Stomach (tissue), 9 donors: ENCODE data around the gene CENPP. TPM values are rescaled to one million over a fixed set of nuclear protein-coding genes. Genes with fewer than 3 reads are reported as not detected.

ENCODE experiments used
- DNase-seq, 2 donors: peaks; one replicate each; pipeline versions ENCODE4 v3.0.0 to v3.0.0-alpha.2; 2013 to 2019
- H3K27ac ChIP-seq, 5 donors: fragments of 200-600 bp in 4 of 5; sonication (generic) in 4 of 5; one replicate each; pipeline ENCODE4 v1.5.1; 2013 to 2019; ENCODE audit warnings: mild to moderate bottlenecking in 1 of 5, moderate library complexity in 1 of 5
- H3K27me3 ChIP-seq, 3 donors: fragments of 200-600 bp; sonication (generic); one replicate each; pipeline ENCODE4 v1.5.1; 2017 to 2019; ENCODE audit warnings: mixed run types in 1 of 3
- H3K36me3 ChIP-seq, 4 donors: fragments of 200-600 bp; sonication (generic); 1 replicate in 3 of 4; 2 replicates in 1 of 4; pipeline ENCODE4 v1.5.1; 2016 to 2019
- H3K4me1 ChIP-seq, 4 donors: fragments of 200-600 bp; sonication (generic); one replicate each; pipeline ENCODE4 v1.5.1; 2016 to 2019
- H3K4me3 ChIP-seq, 4 donors: fragments of 200-600 bp; sonication (generic) in 3 of 4; one replicate each; pipeline ENCODE4 v1.5.1; 2016 to 2019; ENCODE audit warnings: mild to moderate bottlenecking in 1 of 4
- H3K9me3 ChIP-seq, 4 donors: fragments of 200-600 bp; sonication (generic); one replicate each; pipeline ENCODE4 v1.5.1; 2016 to 2019
- EP300 ChIP-seq: sonication (generic); formaldehyde crosslinking; IDR thresholded peaks from one replicate; pipeline ENCODE4 v1.6.1; 2017; ENCODE audit warnings: antibody characterized with exemption
- POLR2A ChIP-seq, 4 donors: fragments of 450-650 bp; IDR thresholded peaks; one replicate each; pipeline ENCODE4 v1.6.1; 2016; ENCODE audit warnings: antibody characterized with exemption in 4 of 4, control low read depth in 2 of 4, mild to moderate bottlenecking in 1 of 4, moderate library complexity in 1 of 4
- POLR2AphosphoS5 ChIP-seq, 3 donors: sonication (generic); formaldehyde crosslinking; IDR thresholded peaks; one replicate each; pipeline ENCODE4 v1.6.1; 2016; ENCODE audit warnings: antibody characterized with exemption in 3 of 3
- WGBS, 5 donors: extraction: QIAGEN DNeasy Blood & Tissue Kit in 3 of 5; methylation state at CpG; one replicate each; pipeline versions ENCODE4 v1.1.5 to v1.1.7; 2013 to 2018; 5-methylcytosine and 5-hydroxymethylcytosine counted together
- intact Hi-C: fragments of 100-400 bp; cut with DNase I; formaldehyde crosslinking; loops from one replicate; pipeline ENCODE4 v1.15.1; 2023; ENCODE audit warnings: low total_unique reads
- polyA plus RNA-seq, 3 donors: library from polyadenylated mRNA; stranded (reverse); fragments of 200-250 nt; gene quantifications; one replicate each; pipeline ENCODE4 v1.2.3, GENCODE V29; 2013
- total RNA-seq, 5 donors: library from RNA; depleted of rRNA; stranded (reverse); fragments of >200 nt; gene quantifications; one replicate each; pipeline versions ENCODE4 v1.1.0 to v1.2.3, GENCODE V29; 2014 to 2016
- TF ChIP-seq, protein P1 (sequence below), 7 experiments: fragments of 450-650 bp in 4 of 7; fragments of 200-600 bp in 3 of 7; sonication (generic) in 3 of 7; IDR thresholded peaks; one replicate each; pipeline ENCODE4 v1.5.1; 2016 to 2019; ENCODE audit warnings: antibody characterized with exemption in 7 of 7, control low read depth in 2 of 7, mild to moderate bottlenecking in 1 of 7
- donor health status: healthy with polysubstance abuse.
- donor health status: Bipolar disorder and iron deficiency.
- donor health status: healthy.

The CENPP gene
- total and polyA plus RNA-seq, 8 donors: 1.3 to 37.9 (median 3.2) TPM

DNA sequence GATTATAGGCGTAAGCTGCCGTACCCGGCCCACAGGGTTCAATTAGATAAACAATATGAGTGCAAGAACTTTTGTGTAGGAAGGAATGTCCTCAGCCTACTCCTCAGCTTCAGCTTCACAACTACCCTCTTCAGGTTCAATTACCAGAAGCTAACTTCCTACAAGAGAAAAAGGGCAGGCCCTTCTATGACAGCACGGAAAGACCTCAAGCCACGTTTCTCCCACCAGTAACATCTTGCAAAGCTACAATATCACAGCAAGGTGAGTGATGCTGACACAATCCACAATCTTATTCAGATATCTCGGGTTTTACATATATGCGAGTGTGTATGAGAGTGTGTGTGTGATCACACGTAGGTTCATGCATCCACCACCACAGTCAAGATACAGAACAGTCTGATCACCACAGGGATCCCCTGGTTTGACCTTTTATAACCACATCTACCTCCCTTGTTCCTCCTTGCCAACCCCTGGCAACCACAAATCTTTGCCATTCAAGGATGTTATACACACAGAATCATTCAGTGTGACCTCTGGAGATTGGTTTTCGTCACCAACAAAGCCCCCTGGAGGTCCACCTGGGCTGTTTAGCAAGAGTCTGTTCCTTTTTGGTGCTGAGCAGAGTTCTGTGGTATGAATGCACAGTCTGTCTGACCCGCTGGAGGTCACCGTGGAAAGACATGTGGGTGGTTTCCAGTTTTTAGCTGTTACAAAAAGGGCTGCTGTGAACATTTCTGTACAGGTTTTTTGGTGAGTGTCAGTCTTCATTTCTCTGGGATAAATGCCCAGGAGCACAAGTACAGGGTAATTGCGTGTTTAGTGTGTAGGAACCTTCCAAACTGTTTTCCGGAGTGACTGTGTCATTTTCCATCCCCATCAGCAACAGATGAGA is 305.9 kb downstream of the CENPP start:
- Histone ChIP-seq H3K9me3 (no peaks in the 10 kb centered on the region), H3K4me3 (no peak overlapping the region), H3K27ac (peak overlapping the region in 1 of 5 donors; percentile 16), H3K36me3 (peaks cover 18 to 84% (median 74%) of the 10 kb centered on the region in 4 donors), H3K27me3 (no peaks in the 10 kb centered on the region), H3K4me1 (peaks cover 0 to 13% (median 4%) of the 10 kb centered on the region in 4 donors)
- 89 to 92% (median 91%) methylated on average over 13 of the region's 13 CpGs for WGBS, 5 donors
- TF ChIP-seq POLR2AphosphoS5 (IDR thresholded peaks at IDR 0.05): no peak
- no peak for TF ChIP-seq EP300
- TF ChIP-seq, protein P1, sequence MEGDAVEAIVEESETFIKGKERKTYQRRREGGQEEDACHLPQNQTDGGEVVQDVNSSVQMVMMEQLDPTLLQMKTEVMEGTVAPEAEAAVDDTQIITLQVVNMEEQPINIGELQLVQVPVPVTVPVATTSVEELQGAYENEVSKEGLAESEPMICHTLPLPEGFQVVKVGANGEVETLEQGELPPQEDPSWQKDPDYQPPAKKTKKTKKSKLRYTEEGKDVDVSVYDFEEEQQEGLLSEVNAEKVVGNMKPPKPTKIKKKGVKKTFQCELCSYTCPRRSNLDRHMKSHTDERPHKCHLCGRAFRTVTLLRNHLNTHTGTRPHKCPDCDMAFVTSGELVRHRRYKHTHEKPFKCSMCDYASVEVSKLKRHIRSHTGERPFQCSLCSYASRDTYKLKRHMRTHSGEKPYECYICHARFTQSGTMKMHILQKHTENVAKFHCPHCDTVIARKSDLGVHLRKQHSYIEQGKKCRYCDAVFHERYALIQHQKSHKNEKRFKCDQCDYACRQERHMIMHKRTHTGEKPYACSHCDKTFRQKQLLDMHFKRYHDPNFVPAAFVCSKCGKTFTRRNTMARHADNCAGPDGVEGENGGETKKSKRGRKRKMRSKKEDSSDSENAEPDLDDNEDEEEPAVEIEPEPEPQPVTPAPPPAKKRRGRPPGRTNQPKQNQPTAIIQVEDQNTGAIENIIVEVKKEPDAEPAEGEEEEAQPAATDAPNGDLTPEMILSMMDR (IDR thresholded peaks at IDR 0.05): no peak
- no peak for TF ChIP-seq POLR2A (IDR thresholded peaks at IDR 0.05)
- no peak for DNase-seq
- intact Hi-C loops: loop anchor here (5.0 to 10.0 kb wide), 2 partner anchors 287 to 494 kb away; no protein-coding TSS in a partner anchor

DNA sequence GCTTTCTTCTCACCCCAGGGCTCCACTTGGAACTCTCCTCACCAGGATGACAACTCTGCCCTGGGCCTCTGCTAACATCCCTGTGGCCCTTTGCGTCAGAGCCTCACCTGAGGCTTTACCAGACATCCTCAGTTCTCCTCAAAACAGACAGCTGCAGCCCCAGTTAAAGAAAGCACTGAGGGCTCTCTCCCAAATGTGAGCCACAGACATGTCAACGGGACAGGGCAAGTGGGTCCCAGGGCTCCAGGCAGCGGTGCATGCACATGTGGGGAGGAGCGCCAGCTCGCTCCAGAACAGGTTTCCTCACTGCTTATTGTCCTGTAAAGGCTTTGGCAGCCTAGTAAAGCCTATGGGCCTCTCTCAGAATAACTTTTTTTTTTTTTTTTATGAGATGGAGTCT is 306.9 kb downstream of the CENPP start:
- no peak overlapping the region for H3K4me3 ChIP-seq
- H3K36me3 ChIP-seq: peaks cover 27 to 90% (median 84%) of the 10 kb centered on the region in 4 donors
- intact Hi-C loops: loop anchor here (5.0 to 10.0 kb wide), 2 partner anchors 288 to 495 kb away; no protein-coding TSS in a partner anchor
- no peak overlapping the region for H3K27ac ChIP-seq
- no peaks in the 10 kb centered on the region for H3K9me3 ChIP-seq
- TF ChIP-seq POLR2AphosphoS5 (IDR thresholded peaks at IDR 0.05) (no peak), POLR2A (IDR thresholded peaks at IDR 0.05) (no peak), EP300 (no peak)
- TF ChIP-seq, protein P1 (IDR thresholded peaks at IDR 0.05): no peak
- DNase-seq: peak in 1 of 2 donors; percentile 8
- no peaks in the 10 kb centered on the region for H3K27me3 ChIP-seq
- H3K4me1 ChIP-seq: peaks cover 0 to 13% (median 4%) of the 10 kb centered on the region in 4 donors
- WGBS, 5 donors: 92 to 97% (median 95%) methylated on average over 5 of the region's 5 CpGs

DNA sequence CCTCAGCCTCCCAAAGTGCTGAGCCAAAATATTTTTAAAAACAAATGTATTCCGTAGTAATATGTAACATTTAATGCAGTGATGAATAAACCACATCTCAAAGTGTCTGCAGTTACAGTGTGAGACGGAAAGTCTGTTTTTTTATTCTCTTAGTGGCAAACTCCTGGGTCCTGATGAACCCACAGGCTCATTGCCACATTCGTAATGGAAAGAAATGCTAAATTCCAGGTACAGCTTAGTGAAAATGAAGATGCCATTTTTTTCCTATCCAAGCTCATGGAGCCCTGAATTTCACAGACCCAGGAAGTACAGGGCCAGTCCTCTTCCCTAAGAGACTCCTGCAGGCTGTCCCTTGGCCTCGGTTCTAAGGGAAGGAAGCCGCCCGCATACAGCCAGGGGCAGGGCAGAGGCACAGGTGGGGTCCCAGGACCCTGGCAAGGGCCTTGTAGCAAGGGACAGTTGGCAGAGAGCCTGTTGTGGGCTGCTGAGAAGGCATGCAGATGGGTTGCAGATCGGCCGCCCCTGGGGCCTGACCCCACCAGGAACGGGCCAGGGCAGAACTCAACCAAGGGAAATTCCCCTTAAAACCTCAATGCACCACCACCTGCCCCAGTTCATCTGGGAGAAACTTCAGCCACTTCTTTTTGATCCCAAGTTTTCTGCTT is 308.0 kb downstream of the CENPP start:
- intact Hi-C loops: loop anchor here (5.0 to 10.0 kb wide), 2 partner anchors 289 to 496 kb away; no protein-coding TSS in a partner anchor
- Histone ChIP-seq H3K27me3 (no peaks in the 10 kb centered on the region), H3K27ac (no peak overlapping the region), H3K4me1 (peaks cover 0 to 13% (median 4%) of the 10 kb centered on the region in 4 donors), H3K9me3 (no peaks in the 10 kb centered on the region), H3K36me3 (peaks cover 31 to 95% (median 91%) of the 10 kb centered on the region in 4 donors), H3K4me3 (no peak overlapping the region)
- WGBS, 5 donors: 88 to 95% (median 89%) methylated on average over 9 of the region's 9 CpGs
- TF ChIP-seq POLR2AphosphoS5 (IDR thresholded peaks at IDR 0.05) (no peak), POLR2A (IDR thresholded peaks at IDR 0.05) (no peak), EP300 (no peak)
- TF ChIP-seq, protein P1 (IDR thresholded peaks at IDR 0.05): no peak
- DNase-seq: peak in 1 of 2 donors; percentile 17
